T-helper 9 cell (primary cell): ENCODE measurements around the gene SYNGAP1.
"Not testable (repeated sequence)": the region's sequence is repeated elsewhere in the genome, so short reads cannot be mapped to it uniquely, and the experiment has no call there.

Experiments used
- DNase-seq: peaks from one replicate; pipeline ENCODE4 v3.0.0-alpha.2; 2020

SYNGAP1 gene

GRCh38 chr6:33440649-33441309, 20.9 kb downstream of the SYNGAP1 start:
- DNase-seq, result no peak

- no peak for DNase-seq
These were observed 21.6 kb downstream of the SYNGAP1 start for GRCh38 chr6:33441457-33441856.

DNA sequence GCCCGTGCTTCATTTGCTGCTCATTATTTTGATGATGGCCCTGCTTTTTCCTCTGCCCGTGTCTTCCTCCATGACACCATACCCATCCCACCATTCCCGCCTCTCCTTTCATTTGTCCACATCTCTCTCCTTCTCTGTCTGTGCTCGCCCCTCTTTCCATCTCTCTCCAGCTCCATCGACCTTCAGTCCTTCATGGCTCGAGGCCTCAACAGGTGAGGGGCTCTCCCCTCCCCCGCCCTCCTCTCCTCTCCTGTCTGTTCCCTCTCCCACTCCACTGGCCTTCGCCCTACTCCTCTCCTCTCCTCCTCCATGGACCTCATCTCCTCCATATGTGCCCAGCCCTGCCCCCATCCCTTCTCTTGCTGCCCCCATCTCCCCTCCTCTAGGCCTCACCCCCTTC, 22.4 kb downstream of the SYNGAP1 start:
- DNase-seq, result no peak

DNA sequence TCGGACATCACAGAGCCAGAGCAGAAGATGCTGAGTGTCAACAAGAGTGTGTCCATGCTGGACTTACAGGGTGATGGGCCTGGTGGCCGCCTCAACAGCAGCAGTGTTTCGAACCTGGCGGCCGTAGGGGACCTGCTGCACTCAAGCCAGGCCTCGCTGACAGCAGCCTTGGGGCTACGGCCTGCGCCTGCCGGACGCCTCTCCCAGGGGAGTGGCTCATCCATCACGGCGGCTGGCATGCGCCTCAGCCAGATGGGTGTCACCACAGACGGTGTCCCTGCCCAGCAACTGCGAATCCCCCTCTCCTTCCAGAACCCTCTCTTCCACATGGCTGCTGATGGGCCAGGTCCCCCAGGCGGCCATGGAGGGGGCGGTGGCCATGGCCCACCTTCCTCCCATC, 23.2 kb downstream of the SYNGAP1 start:
- DNase-seq, result no peak

GRCh38 chr6:33443619-33444504, 24.0 kb downstream of the SYNGAP1 start:
- DNase-seq, result no peak

- no peak for DNase-seq
These were observed 25.3 kb downstream of the SYNGAP1 start for GRCh38 chr6:33445119-33445603.

GRCh38 chr6:33446356-33446755, 26.5 kb downstream of the SYNGAP1 start:
- DNase-seq, result no peak

DNA sequence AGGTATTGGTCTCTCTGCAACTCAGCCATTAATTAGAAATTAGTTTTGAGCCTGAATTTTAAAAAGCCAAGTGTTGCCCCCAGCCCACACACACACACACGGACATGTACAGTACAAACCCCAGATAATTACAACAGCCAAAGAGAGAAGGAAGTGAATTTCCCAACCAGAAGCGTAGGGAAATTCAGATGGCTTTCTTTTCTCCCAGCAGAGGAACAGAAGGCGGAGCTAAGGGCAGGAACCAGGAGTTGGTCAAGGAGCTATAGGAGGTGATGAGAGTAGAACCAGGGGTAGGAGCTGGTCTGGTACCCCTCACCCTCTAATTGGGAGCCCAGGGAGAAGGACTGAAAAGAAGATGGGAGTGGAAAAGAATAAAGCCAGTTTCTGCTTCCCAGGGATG, 30.6 kb downstream of the SYNGAP1 start:
- no peak for DNase-seq

GRCh38 chr6:33451606-33452005, 31.7 kb downstream of the SYNGAP1 start:
- DNase-seq, result no peak

- DNase-seq, result no peak
These were observed 32.6 kb downstream of the SYNGAP1 start for GRCh38 chr6:33452496-33452895.

GRCh38 chr6:33453393-33454008, 33.6 kb downstream of the SYNGAP1 start:
- no peak for DNase-seq

DNA sequence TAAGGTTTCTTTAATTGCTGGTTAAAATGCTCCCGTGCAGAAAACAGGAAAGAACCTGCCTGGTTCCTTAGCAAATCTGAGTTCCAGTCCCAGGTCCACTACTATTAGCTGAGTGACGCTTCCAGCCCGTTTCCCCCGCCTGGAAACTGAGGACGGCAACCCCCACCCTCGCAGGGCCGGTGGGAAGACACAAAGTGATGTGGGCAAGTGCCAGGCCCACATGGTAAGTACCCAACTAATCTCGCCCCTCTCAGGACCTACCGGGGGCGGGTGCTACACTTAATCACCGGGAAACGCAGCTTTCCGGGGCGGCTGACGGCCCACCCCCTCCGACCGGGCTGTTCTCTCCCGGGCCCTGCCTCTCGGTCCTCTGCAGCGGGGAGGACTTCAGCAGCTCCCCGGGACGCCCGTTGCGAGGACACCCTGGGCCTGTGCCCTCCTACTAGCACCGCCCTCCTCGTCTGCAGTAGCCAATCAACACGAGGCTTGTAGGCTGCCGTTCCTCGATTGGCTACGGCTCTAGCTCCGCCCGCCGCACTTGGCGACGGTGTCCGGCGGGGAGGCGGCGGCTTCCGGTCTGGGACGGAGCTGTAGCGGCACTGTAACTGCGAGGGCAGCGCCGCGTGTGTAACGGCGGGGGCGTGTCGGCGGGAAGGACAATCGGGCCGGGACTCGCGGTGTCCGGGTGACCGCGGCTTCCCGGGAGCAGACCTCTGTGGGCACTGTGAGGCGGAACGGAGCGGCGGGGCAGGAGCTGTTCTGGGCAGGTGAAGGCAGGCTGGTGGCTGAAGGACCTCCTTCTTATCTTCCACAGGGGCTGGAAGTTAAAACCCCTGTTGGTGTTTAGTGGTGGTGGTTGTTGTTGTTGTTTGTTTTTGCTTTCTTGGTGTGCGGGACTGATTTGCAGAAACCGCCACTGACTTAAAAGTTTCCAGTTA, 34.4 kb downstream of the SYNGAP1 start, which contains the start of gene ZBTB9:
Gene ZBTB9 (plus strand): TSS at position 568 of the 938 bp plus-strand sequence. CDS start 525 bp downstream, outside the sequence.
- DNase-seq, result peak; percentile 89

DNA sequence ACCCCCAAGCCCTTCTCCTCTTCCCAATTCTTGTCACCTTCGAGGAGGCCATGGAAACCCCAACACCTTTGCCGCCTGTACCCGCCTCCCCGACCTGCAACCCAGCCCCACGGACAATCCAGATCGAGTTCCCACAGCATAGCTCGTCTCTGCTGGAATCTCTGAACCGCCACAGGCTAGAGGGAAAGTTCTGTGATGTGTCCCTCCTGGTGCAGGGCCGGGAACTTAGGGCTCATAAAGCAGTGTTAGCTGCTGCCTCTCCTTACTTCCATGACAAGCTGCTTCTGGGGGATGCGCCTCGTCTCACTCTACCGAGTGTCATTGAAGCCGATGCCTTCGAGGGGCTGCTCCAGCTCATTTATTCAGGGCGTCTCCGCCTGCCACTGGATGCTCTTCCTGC, 35.2 kb downstream of the SYNGAP1 start:
- no peak for DNase-seq

DNA sequence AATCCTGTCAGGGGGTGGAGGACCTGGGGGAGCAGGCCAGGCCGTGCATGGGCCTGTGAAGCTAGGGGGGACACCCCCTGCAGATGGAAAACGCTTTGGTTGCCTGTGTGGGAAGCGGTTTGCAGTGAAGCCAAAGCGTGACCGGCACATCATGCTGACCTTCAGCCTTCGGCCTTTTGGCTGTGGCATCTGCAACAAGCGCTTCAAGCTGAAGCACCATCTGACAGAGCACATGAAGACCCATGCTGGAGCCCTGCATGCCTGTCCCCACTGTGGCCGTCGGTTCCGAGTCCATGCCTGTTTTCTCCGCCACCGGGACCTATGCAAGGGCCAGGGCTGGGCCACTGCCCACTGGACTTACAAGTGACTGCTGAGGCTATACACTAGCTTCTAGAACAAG, 36.3 kb downstream of the SYNGAP1 start:
- DNase-seq, result no peak

GRCh38 chr6:33458676-33459075, 38.8 kb downstream of the SYNGAP1 start:
- no peak for DNase-seq

DNA sequence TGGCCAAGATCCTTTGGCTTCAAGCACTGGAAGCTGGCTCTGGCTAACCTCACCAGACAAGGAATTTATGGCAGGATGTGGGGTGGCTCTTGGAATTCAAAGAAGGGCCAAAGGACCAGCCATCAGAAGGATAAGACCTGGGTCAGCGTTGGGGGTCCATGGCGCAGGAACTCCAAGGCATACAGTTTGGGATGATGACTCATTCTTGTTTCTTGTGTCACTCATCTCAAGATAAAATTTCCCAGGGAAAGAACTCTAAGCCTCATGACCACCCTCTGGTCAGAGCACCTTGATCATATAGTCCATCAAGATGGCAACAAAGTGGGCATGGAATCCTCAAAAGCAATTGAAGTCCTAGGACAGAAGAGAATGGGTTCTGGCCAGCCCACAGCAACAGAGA, 39.4 kb downstream of the SYNGAP1 start:
- no peak for DNase-seq

DNA sequence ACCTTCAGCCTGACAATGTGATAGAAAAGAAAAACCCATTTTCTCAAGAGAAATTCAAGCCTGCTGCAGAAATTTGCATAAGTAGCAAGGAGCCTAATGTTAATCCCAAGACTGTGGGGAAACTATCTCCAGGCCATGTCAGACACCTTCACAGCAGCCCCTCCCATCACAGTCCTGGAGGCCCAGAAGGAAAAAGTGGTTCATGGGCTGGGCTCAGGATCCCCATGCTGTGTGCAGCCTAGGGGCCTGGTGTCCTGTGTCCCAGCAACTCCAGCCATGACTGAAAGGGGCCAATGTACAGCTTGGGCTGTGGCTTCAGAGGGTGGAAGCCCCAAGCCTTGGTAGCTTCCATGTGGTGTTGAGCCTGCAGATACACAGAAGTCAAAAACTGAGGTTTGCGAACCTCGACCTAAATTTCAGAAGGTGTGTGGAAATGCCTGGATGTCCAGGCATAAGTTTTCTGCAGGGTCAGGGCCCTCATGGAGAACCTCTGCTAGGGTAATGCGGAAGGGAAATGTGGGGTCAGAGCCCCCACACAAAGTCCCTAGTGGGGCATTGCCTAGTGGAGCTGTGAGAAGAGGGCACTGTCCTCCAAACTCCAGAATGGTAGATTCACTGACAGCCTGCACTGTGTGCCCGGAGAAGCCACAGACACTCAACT, 46.3 kb downstream of the SYNGAP1 start:
- no peak for DNase-seq

- DNase-seq, result no peak
These were observed 47.2 kb downstream of the SYNGAP1 start for GRCh38 chr6:33467091-33467490.

GRCh38 chr6:33469661-33470060, 49.8 kb downstream of the SYNGAP1 start:
- DNase-seq, result no peak

DNA sequence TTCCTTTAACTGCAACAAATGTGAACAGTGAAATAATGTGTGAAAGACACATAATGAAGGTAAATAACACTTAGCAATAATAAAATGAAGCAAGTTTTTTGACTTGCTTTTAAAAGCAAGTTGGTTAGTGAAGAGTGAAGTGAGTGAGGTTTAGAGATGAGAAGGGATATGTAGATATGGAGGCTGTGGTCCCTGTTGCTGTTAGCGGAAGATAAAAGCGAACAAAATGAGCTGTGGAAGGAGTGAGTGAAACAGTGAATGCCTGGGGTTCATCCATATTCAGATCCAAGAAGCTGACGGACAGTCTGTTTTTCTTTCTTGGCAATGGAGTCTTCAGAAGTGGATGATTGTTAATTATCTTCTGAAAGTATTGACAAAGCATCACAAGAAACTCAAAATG, 58.0 kb downstream of the SYNGAP1 start:
- DNase-seq, result no peak

- DNase-seq, result no peak
These were observed 61.3 kb downstream of the SYNGAP1 start for GRCh38 chr6:33481192-33481591.

GRCh38 chr6:33482620-33483019, 62.8 kb downstream of the SYNGAP1 start:
- not testable (repeated sequence) for DNase-seq
